Measurements from ENCODE around the gene ATP5F1D. TPM values are rescaled to one million over a fixed set of nuclear protein-coding genes. Genes with fewer than 3 reads are reported as not detected.

The ATP5F1D gene
- total and polyA plus RNA-seq, 2 of the 13 experiments (the other 11 are each of a cell fraction or from before 2014, with no cell fraction given) = 39.4 to 78.7 TPM

GRCh38 chr19:1283207-1283916, 41.8 kb downstream of the ATP5F1D start (continued):
- no peak for TF ChIP-seq AFF4 (CRISPR knock-in tag; IDR thresholded peaks at IDR 0.05)
- TF ChIP-seq LCORL (IDR thresholded peaks at IDR 0.05) = no peak
- TF ChIP-seq LCORL (CRISPR knock-in tag; IDR thresholded peaks at IDR 0.05) = peak; percentile 93
- peak; percentile 18; the same call in 1 of the 2 replicates for TF ChIP-seq TCF7 (IDR thresholded peaks at IDR 0.05; ENCODE audit: low read depth)
- TF ChIP-seq TCF12 (IDR thresholded peaks at IDR 0.05) = no peak
- peak; percentile 80; the same call in 1 of the 2 replicates for TF ChIP-seq TCF12 (CRISPR knock-in tag; IDR thresholded peaks at IDR 0.05)
- no peak; the same call in 1 of the 2 replicates for TF ChIP-seq THAP11 (CRISPR knock-in tag; IDR thresholded peaks at IDR 0.05)
- peak; percentile 70; the same call in 1 of the 2 replicates for TF ChIP-seq STAT6 (CRISPR knock-in tag; IDR thresholded peaks at IDR 0.05; ENCODE audit: borderline replicate concordance)
- TF ChIP-seq ZBTB21 (CRISPR knock-in tag; IDR thresholded peaks at IDR 0.05) = no peak
- peak; percentile 8; the same call in 1 of the 2 replicates for TF ChIP-seq ZFY (CRISPR knock-in tag; IDR thresholded peaks at IDR 0.05)
- no peak for TF ChIP-seq SNAPC5 (CRISPR knock-in tag; IDR thresholded peaks at IDR 0.05; ENCODE audit: borderline replicate concordance)
- TF ChIP-seq HBP1 (CRISPR knock-in tag; IDR thresholded peaks at IDR 0.05; ENCODE audit: low read depth) = no peak
- no peak for TF ChIP-seq ZNF530 (CRISPR knock-in tag; IDR thresholded peaks at IDR 0.05; ENCODE audit: low read depth)
- no peak for TF ChIP-seq KLF12 (CRISPR knock-in tag; IDR thresholded peaks at IDR 0.05; ENCODE audit: borderline replicate concordance)
- TF ChIP-seq JUNB (CRISPR knock-in tag; IDR thresholded peaks at IDR 0.05; ENCODE audit: borderline replicate concordance) = no peak
- no peak for TF ChIP-seq SSRP1 (CRISPR knock-in tag; IDR thresholded peaks at IDR 0.05)
- TF ChIP-seq SKI (IDR thresholded peaks at IDR 0.05; ENCODE audit: partially characterized antibody) = peak; percentile 82
- no peak for TF ChIP-seq CSRNP2 (CRISPR knock-in tag; conservative IDR thresholded peaks at IDR 0.05; ENCODE audit: low read depth)
- TF ChIP-seq ZBTB20 (CRISPR knock-in tag; IDR thresholded peaks at IDR 0.05; ENCODE audit: borderline replicate concordance, low read depth) = peak; percentile 61; the same call in 1 of the 2 replicates
- 0 out of 2 replicates have a peak, but pooled peaks have one; percentile 18 for TF ChIP-seq KDM6A (CRISPR knock-in tag; IDR thresholded peaks at IDR 0.05; ENCODE audit: low read depth)
- TF ChIP-seq HNRNPLL (IDR thresholded peaks at IDR 0.05; ENCODE audit: low read depth, low read length, poor library complexity, severe bottlenecking) = peak; percentile 43

Data from HepG2 (cell line).